A549 (cell line): ENCODE measurements around the gene KLHL30. TPM values are rescaled to one million over a fixed set of nuclear protein-coding genes. Genes with fewer than 3 reads are reported as not detected.

Source experiments
- ATAC-seq, 2 experiments: fragments of 200-7000 bp in 1 of 2; fragments of >200 bp in 1 of 2; cut with Nextera tagmentation in 1 of 2; cut with Tn5 transposase in 1 of 2; 3 replicates each; pipeline versions ENCODE4 v1.8.0 to v1.9.1; 2018 to 2020; ENCODE audit warnings: mild to moderate bottlenecking in 1 of 2, moderate library complexity in 1 of 2
- CTCF ChIA-PET: fragments of 300-600 bp; sonication (Branson Sonifier 250); formaldehyde crosslinking; extraction: SDS; loops from one replicate; lab custom pipeline; 2021; ENCODE audit warnings: antibody characterized with exemption, inconsistent platforms; lab: Yijun Ruan, JAX
- POLR2A ChIA-PET: fragments of 350-600 bp; formaldehyde crosslinking; extraction: SDS; loops from one replicate; lab custom pipeline; 2021; ENCODE audit warnings: antibody characterized with exemption, inconsistent platforms; lab: Yijun Ruan, JAX
- DNase-seq, 2 experiments: peaks; one replicate each; pipeline versions ENCODE4 v3.0.0 to v3.0.0-alpha.2; 2011 to 2016; ENCODE audit warnings: low read depth in 1 of 2, low spot score in 1 of 2
- FAIRE-seq: peaks from 2 replicates; lab custom pipeline; 2011; peaks lifted over from hg19 to GRCh38; lab: Jason Lieb, UNC
- H3K27ac ChIP-seq, 2 experiments: fragments of >200 bp; sonication (Bioruptor Twin); formaldehyde crosslinking; 3 replicates each; pipeline ENCODE4 v1.5.1; 2016 to 2017
- H3K4me1 ChIP-seq: fragments of >200 bp; sonication (Bioruptor Twin); formaldehyde crosslinking; 3 replicates; pipeline ENCODE4 v1.6.1; 2016
- H3K4me2 ChIP-seq: fragments of >200 bp; sonication (Bioruptor Twin); formaldehyde crosslinking; 3 replicates; pipeline ENCODE4 v1.6.1; 2016
- H3K4me3 ChIP-seq: fragments of >200 bp; sonication (Bioruptor Twin); formaldehyde crosslinking; 3 replicates; pipeline ENCODE4 v1.5.1; 2016
- H3K9me3 ChIP-seq: fragments of >200 bp; sonication (Bioruptor Twin); formaldehyde crosslinking; 3 replicates; pipeline ENCODE4 v1.6.1; 2016
- CBX2 ChIP-seq: fragments of 200-600 bp; sonication (generic); IDR thresholded peaks from 2 replicates; pipeline ENCODE4 v1.6.1; 2016; ENCODE audit warnings: low read depth, mild to moderate bottlenecking, borderline replicate concordance
- EHF ChIP-seq: fragments of 250-450 bp; sonication (Bioruptor Pico); IDR thresholded peaks from 2 replicates; pipeline ENCODE4 v1.5.0; 2020; ENCODE audit warnings: mild to moderate bottlenecking
- ELK1 ChIP-seq: fragments of 150-350 bp; IDR thresholded peaks from 2 replicates; pipeline ENCODE4 v1.6.1; 2014; ENCODE audit warnings: low read depth, mild to moderate bottlenecking, low read length
- EP300 ChIP-seq, 2 experiments: fragments of >200 bp; sonication (Bioruptor Twin); formaldehyde crosslinking; IDR thresholded peaks; 2 replicates in 1 of 2; 3 replicates in 1 of 2; pipeline ENCODE4 v1.6.1; 2016 to 2017
- FOSB ChIP-seq: fragments of 250-450 bp; sonication (Bioruptor Pico); IDR thresholded peaks from 2 replicates; pipeline ENCODE4 v1.5.0; 2020; ENCODE audit warnings: mild to moderate bottlenecking, moderate library complexity
- HEYL ChIP-seq: fragments of 250-450 bp; sonication (Bioruptor Pico); IDR thresholded peaks from 2 replicates; pipeline ENCODE4 v1.8.0; 2021; ENCODE audit warnings: mild to moderate bottlenecking, moderate library complexity
- HMGXB4 ChIP-seq: fragments of 250-450 bp; sonication (Bioruptor Pico); IDR thresholded peaks from 2 replicates; pipeline ENCODE4 v1.5.0; 2021; ENCODE audit warnings: mild to moderate bottlenecking, moderate library complexity, borderline replicate concordance
- HOXB5 ChIP-seq: fragments of 250-450 bp; sonication (Bioruptor Pico); IDR thresholded peaks from 2 replicates; pipeline ENCODE4 v1.5.0; 2020; ENCODE audit warnings: mild to moderate bottlenecking, moderate library complexity
- KDM5A ChIP-seq: fragments of 200-600 bp; sonication (generic); IDR thresholded peaks from 2 replicates; pipeline ENCODE4 v1.6.1; 2016; ENCODE audit warnings: antibody characterized with exemption, mild to moderate bottlenecking
- MAFK ChIP-seq: fragments of 450-650 bp; IDR thresholded peaks from 2 replicates; pipeline ENCODE4 v1.6.1; 2014; ENCODE audit not compliant: partially characterized antibody
- NR3C1 ChIP-seq: fragments of >200 bp; sonication (Bioruptor Twin); formaldehyde crosslinking; IDR thresholded peaks from 3 replicates; pipeline ENCODE4 v1.6.1; 2017
- PHF8 ChIP-seq: fragments of 200-600 bp; sonication (generic); IDR thresholded peaks from 2 replicates; pipeline ENCODE4 v1.6.1; 2016; ENCODE audit warnings: low read depth, mild to moderate bottlenecking, antibody characterized with exemption, moderate library complexity, borderline replicate concordance
- POLR2A ChIP-seq: IDR thresholded peaks from 2 replicates; pipeline ENCODE4 v1.6.1; 2012; ENCODE audit warnings: mild to moderate bottlenecking, low read length
- RAD21 ChIP-seq, 2 experiments: fragments of >200 bp in 1 of 2; sonication (Bioruptor Twin) in 1 of 2; formaldehyde crosslinking in 1 of 2; IDR thresholded peaks in 1 of 2; conservative IDR thresholded peaks in 1 of 2; 2 replicates in 1 of 2; 3 replicates in 1 of 2; pipeline ENCODE4 v1.6.1; 2012 to 2018; ENCODE audit warnings: inconsistent platforms in 1 of 2
- SMC3 ChIP-seq: fragments of >200 bp; sonication (Bioruptor Twin); formaldehyde crosslinking; IDR thresholded peaks from 3 replicates; pipeline ENCODE4 v1.6.1; 2018; ENCODE audit warnings: inconsistent platforms
- SREBF2 ChIP-seq: fragments of 450-650 bp; IDR thresholded peaks from 2 replicates; pipeline ENCODE4 v1.6.1; 2014; ENCODE audit warnings: mild to moderate bottlenecking, moderate library complexity
- TFCP2L1 ChIP-seq: fragments of 250-450 bp; sonication (Bioruptor Pico); IDR thresholded peaks from 2 replicates; pipeline ENCODE4 v1.5.0; 2021; ENCODE audit warnings: mild to moderate bottlenecking
- TP53 ChIP-seq: fragments of 250-450 bp; sonication (Bioruptor Pico); IDR thresholded peaks from 2 replicates; pipeline ENCODE4 v1.5.0; 2021; ENCODE audit warnings: mild to moderate bottlenecking, moderate library complexity
- ZC3H11A ChIP-seq: fragments of 450-650 bp; IDR thresholded peaks from 2 replicates; pipeline ENCODE4 v1.6.1; 2014; ENCODE audit warnings: antibody characterized with exemption, mild to moderate bottlenecking
- ZSCAN20 ChIP-seq: fragments of 250-450 bp; sonication (Bioruptor Pico); IDR thresholded peaks from 2 replicates; pipeline ENCODE4 v1.8.0; 2022; ENCODE audit warnings: mild to moderate bottlenecking, moderate library complexity
- WGBS: methylation state at CpG from one replicate; pipeline ENCODE4 v1.1.6; 2017; ENCODE audit errors: missing lambda C conversion rate; 5-methylcytosine and 5-hydroxymethylcytosine counted together
- polyA plus RNA-seq, 4 experiments: library from polyadenylated mRNA; depleted of rRNA in 3 of 4; stranded (reverse); fragments of >200 nt; fragmentation: RNase III in 1 of 4; extraction: RNeasy Plus Mini Kit Qiagen cat#74134 plus additional on column Dnase treatment in 1 of 4; gene quantifications; 2 replicates in 3 of 4; 3 replicates in 1 of 4; pipeline ENCODE4 v1.2.3, GENCODE V29; 2011 to 2017
- TF ChIP-seq, protein P1 (sequence below): IDR thresholded peaks from 2 replicates; pipeline ENCODE4 v1.6.1; 2012
- TF ChIP-seq, protein P2 (sequence below): fragments of >200 bp; sonication (Bioruptor Twin); formaldehyde crosslinking; IDR thresholded peaks from 3 replicates; pipeline ENCODE4 v1.5.1; 2016

Gene KLHL30
- polyA plus RNA-seq, 2 of the 4 experiments (the other 2 are of a cell fraction) = 0.04 TPM

DNA sequence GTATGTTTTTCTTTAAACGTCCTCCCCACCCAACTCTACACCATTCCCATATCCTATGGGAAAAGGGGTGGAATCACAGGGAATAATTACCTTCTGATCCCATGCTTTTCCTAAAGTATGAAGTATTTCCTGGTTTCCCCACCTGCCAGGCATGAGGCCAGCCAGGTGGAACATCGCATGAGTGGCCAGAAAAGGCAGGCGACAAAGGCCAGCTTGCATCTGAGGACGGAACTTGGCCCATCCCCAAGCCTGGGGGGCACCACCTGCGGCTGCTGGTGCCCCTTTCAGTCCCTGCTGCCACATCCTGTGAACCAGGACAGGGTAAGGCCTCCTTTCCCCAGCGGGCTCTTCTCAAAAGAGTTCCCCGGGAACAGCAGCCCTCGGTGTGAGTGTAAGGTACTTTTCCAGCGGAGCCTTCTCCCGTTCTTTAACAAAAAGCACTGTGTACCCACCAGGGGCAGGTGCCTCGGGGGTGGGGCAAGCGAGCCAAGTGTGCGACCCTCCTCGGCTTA, 19.1 kb downstream of the KLHL30 start (continued):
- no peak for TF ChIP-seq ELK1
- TF ChIP-seq ZSCAN20 (CRISPR knock-in tag) = no peak

DNA sequence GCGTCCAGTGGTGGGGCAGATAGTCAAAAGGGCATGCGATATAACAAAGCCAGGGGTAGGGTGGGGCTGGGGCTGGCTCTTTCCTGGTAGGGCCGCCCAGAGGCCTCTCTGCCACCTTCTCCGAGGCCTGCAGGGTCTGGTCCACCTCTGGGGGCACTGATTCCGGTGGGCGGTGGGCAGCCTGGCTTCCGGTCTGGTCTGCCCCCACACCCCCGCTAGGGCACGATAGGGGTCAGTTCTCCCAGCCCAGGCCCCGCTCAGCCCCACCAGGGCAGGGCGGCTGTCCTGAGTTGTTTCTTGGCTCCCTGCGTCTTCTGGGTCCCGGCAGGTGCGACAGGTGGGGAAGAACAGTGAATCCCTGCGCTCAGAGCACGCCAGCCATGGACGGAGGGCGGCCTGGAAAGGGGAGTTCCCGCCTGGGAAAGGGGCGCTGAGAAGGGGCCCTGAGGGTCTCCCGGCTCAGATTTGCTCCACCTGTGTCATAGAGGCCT, 19.6 kb downstream of the KLHL30 start:
- ATAC-seq (no peak), DNase-seq (no peak), FAIRE-seq (no peak)
- Histone ChIP-seq H3K4me3 (no peak overlapping the region), H3K4me1 (peaks cover 10% of the 10 kb centered on the region; the same call in 2 of the 3 replicates), H3K9me3 (no peaks in the 10 kb centered on the region), H3K4me2 (peak overlapping the region; percentile 92), H3K27ac (peak overlapping the region in 1 of 2 experiments; percentile 98; a peak in 2 of 6 replicates)
- POLR2A ChIA-PET = no interaction called here
- CTCF ChIA-PET = no interaction called here
- 80% methylated on average over 11 of the region's 21 CpGs for WGBS
- TF ChIP-seq HEYL (CRISPR knock-in tag) (no peak), CBX2 (no peak), NR3C1 (no peak), TP53 (no peak), MAFK (no peak), TFCP2L1 (CRISPR knock-in tag) (no peak), PHF8 (no peak), EP300 (IDR thresholded peaks at IDR 0.05) (no peak)

DNA sequence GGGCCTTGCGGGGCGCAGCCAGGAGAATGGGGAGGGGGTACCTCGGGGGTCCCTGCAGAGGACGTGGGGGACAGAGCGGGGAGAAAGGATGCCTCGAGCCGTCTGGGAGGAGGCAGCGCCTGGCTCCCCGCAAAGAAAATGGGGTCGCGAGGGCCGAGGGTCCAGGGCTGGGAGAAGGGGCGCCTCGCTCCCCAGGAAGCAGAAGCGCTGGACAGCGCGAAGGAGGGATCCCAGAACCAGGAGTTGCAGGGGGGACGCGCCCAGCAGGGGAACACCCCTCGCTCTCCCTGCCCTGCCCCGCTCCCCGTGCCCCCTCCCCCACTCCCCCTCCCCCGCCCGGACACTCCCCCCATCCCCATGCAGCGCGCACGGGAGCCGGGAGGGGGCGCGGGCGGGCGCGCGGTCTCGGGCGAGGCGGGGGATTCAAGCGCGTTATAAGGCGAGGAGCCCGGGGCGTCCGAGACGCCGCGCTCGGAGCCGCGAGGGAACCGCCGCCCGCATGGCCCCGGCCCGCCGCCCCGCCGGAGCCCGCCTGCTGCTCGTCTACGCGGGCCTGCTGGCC, 20.1 kb downstream of the KLHL30 start, which contains the start of gene ERFE:
Gene ERFE (plus strand): TSS at position 462 of the 562 bp plus-strand sequence. CDS start 38 bp downstream, at position 500.
- H3K4me3 ChIP-seq = peak within 1 kb of the TSS; percentile 59
- peak within 1 kb of the TSS; percentile 92 for H3K4me2 ChIP-seq
- POLR2A ChIA-PET = no interaction called here
- FAIRE-seq = no peak
- H3K9me3 ChIP-seq = no peaks in the 10 kb centered on the region
- peak; percentile 49 to 58 for DNase-seq
- peak; percentile 40 to 66; a peak in 5 of 6 replicates for ATAC-seq
- CTCF ChIA-PET = interaction anchor here (0.8 to 2.7 kb wide), 5 partner anchors 16 to 231 kb away, joined by 3 to 15 read pairs (median 4); no protein-coding TSS in a partner anchor
- H3K4me1 ChIP-seq = peaks cover 15% of the 10 kb centered on the region; the same call in 2 of the 3 replicates
- peak within 1 kb of the TSS; percentile 72 to 98 for H3K27ac ChIP-seq
- WGBS = 59% methylated on average over 18 of the region's 61 CpGs
- TF ChIP-seq FOSB (CRISPR knock-in tag) = no peak
- TF ChIP-seq, protein P1, sequence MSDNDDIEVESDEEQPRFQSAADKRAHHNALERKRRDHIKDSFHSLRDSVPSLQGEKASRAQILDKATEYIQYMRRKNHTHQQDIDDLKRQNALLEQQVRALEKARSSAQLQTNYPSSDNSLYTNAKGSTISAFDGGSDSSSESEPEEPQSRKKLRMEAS = peak; percentile 45; the same call in 1 of the 2 replicates
- TF ChIP-seq, protein P2, sequence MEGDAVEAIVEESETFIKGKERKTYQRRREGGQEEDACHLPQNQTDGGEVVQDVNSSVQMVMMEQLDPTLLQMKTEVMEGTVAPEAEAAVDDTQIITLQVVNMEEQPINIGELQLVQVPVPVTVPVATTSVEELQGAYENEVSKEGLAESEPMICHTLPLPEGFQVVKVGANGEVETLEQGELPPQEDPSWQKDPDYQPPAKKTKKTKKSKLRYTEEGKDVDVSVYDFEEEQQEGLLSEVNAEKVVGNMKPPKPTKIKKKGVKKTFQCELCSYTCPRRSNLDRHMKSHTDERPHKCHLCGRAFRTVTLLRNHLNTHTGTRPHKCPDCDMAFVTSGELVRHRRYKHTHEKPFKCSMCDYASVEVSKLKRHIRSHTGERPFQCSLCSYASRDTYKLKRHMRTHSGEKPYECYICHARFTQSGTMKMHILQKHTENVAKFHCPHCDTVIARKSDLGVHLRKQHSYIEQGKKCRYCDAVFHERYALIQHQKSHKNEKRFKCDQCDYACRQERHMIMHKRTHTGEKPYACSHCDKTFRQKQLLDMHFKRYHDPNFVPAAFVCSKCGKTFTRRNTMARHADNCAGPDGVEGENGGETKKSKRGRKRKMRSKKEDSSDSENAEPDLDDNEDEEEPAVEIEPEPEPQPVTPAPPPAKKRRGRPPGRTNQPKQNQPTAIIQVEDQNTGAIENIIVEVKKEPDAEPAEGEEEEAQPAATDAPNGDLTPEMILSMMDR = peak; percentile 64
- no peak for TF ChIP-seq HMGXB4 (CRISPR knock-in tag)
- no peak for TF ChIP-seq ZC3H11A
- TF ChIP-seq RAD21 (conservative IDR thresholded peaks at IDR 0.05 in 1 of 2, IDR thresholded peaks at IDR 0.05 in 1 of 2) = peak in 1 of 2 experiments; percentile 46; a peak in 3 of 5 replicates
- no peak for TF ChIP-seq EHF (CRISPR knock-in tag)
- no peak for TF ChIP-seq NR3C1
- no peak for TF ChIP-seq KDM5A
- TF ChIP-seq SREBF2 = no peak
- TF ChIP-seq MAFK = no peak
- no peak for TF ChIP-seq HOXB5 (CRISPR knock-in tag)
- TF ChIP-seq POLR2A = 0 out of 2 replicates have a peak, but pooled peaks have one; percentile 13
- TF ChIP-seq SMC3 = peak; percentile 66
